Activated CD4-positive, alpha-beta memory T cell treated with anti-CD3 and anti-CD28 coated beads for 36 hours (primary cell): ENCODE results near the gene CLUH. TPM values are rescaled to one million over a fixed set of nuclear protein-coding genes. Genes with fewer than 3 reads are reported as not detected.

Experiments
- CTCF ChIA-PET: fragments of 350-600 bp; sonication (Branson Sonifier 250); formaldehyde crosslinking; loops from one replicate; lab custom pipeline; 2021; ENCODE audit warnings: antibody characterized with exemption, inconsistent platforms; lab: Charles Lee
- POLR2A ChIA-PET: fragments of 350-600 bp; sonication (Branson Sonifier 250); formaldehyde crosslinking; loops from one replicate; lab custom pipeline; 2021; ENCODE audit warnings: antibody characterized with exemption; lab: Charles Lee
- DNase-seq: peaks from one replicate; pipeline ENCODE4 v3.0.0-alpha.2; 2020
- H3K27ac Mint-ChIP-seq: one replicate; pipeline ENCODE4 v1.8.0; 2021; ENCODE audit warnings: mixed read lengths
- H3K27me3 Mint-ChIP-seq: one replicate; pipeline ENCODE4 v1.8.0; 2021; ENCODE audit warnings: mixed read lengths
- H3K36me3 Mint-ChIP-seq: one replicate; pipeline ENCODE4 v1.8.0; 2021; ENCODE audit warnings: mixed read lengths
- H3K4me1 Mint-ChIP-seq: one replicate; pipeline ENCODE4 v1.8.0; 2021; ENCODE audit warnings: low read depth, mixed read lengths
- H3K4me3 Mint-ChIP-seq: one replicate; pipeline ENCODE4 v1.8.0; 2021; ENCODE audit warnings: mild to moderate bottlenecking, mixed read lengths
- H3K9me3 Mint-ChIP-seq: one replicate; pipeline ENCODE4 v1.8.0; 2021; ENCODE audit warnings: mixed read lengths
- intact Hi-C: fragments of 100-400 bp; cut with micrococcal nuclease; formaldehyde crosslinking; loops from one replicate; pipeline ENCODE4 v1.15.1; 2023
- total RNA-seq, 2 experiments: library from RNA; stranded (reverse); gene quantifications; one replicate each; pipeline ENCODE4 v1.2.3, GENCODE V29; 2021

CLUH gene
- total RNA-seq, result 10 to 100 TPM; 78.4 to 80.4 TPM

- H3K27me3 Mint-ChIP-seq, result no peaks in the 10 kb centered on the region
- CTCF ChIA-PET, result interaction anchor here (1.1 to 2.4 kb wide), 2 partner anchors 75 to 296 kb away, joined by 3 to 7 read pairs; no protein-coding TSS in a partner anchor
- peaks cover 34% of the 10 kb centered on the region for H3K4me1 Mint-ChIP-seq
- H3K9me3 Mint-ChIP-seq, result no peaks in the 10 kb centered on the region
- peak; percentile 98 for DNase-seq
- intact Hi-C loops, result loop anchor here (2.0 to 5.0 kb wide), 2 partner anchors 103 to 314 kb away; no protein-coding TSS in a partner anchor
- peak within 1 kb of the TSS; percentile 88 for H3K4me3 Mint-ChIP-seq
- H3K36me3 Mint-ChIP-seq, result peaks cover 7% of the 10 kb centered on the region
- POLR2A ChIA-PET, result no interaction called here
- H3K27ac Mint-ChIP-seq, result peak within 1 kb of the TSS; percentile 82
Observed at GRCh38 chr17:2711608-2712299, at the start of gene CLUH. Gene CLUH, minus strand, starts transcription at chr17:2711764. Its CDS starts 103 bp downstream, at chr17:2711661.

- ChIA-PET CTCF (no interaction called here), POLR2A (no interaction called here)
- intact Hi-C loops, result no loop called here
- DNase-seq, result no peak
- no peaks in the 10 kb centered on the region for H3K9me3 Mint-ChIP-seq
- peaks cover 46% of the 10 kb centered on the region for H3K27me3 Mint-ChIP-seq
- peaks cover 3% of the 10 kb centered on the region for H3K4me1 Mint-ChIP-seq
- H3K27ac Mint-ChIP-seq, result no peak overlapping the region
- no peaks in the 10 kb centered on the region for H3K36me3 Mint-ChIP-seq
- H3K4me3 Mint-ChIP-seq, result no peak overlapping the region
Observed at GRCh38 chr17:2758870-2759269, 47.3 kb upstream of the CLUH start.

GRCh38 chr17:2755891-2756724, 44.5 kb upstream of the CLUH start:
- Mint-ChIP-seq H3K4me1 (peaks cover 3% of the 10 kb centered on the region), H3K27me3 (peaks cover 40% of the 10 kb centered on the region), H3K36me3 (no peaks in the 10 kb centered on the region), H3K4me3 (peak overlapping the region; percentile 35), H3K27ac (no peak overlapping the region), H3K9me3 (no peaks in the 10 kb centered on the region)
- CTCF ChIA-PET, result interaction anchor here (1.4 kb wide), 1 partner anchor 30 kb away, joined by 6 read pairs; no protein-coding TSS in a partner anchor
- DNase-seq, result no peak
- POLR2A ChIA-PET, result no interaction called here
- intact Hi-C loops, result no loop called here

GRCh38 chr17:2751491-2751890, 39.9 kb upstream of the CLUH start:
- Mint-ChIP-seq H3K9me3 (no peaks in the 10 kb centered on the region), H3K4me1 (peaks cover 3% of the 10 kb centered on the region), H3K27me3 (peaks cover 33% of the 10 kb centered on the region), H3K4me3 (no peak overlapping the region), H3K36me3 (no peaks in the 10 kb centered on the region), H3K27ac (no peak overlapping the region)
- ChIA-PET POLR2A (no interaction called here), CTCF (no interaction called here)
- intact Hi-C loops, result no loop called here
- no peak for DNase-seq

GRCh38 chr17:2750721-2751120, 39.2 kb upstream of the CLUH start:
- H3K9me3 Mint-ChIP-seq, result no peaks in the 10 kb centered on the region
- no peak for DNase-seq
- H3K4me1 Mint-ChIP-seq, result peaks cover 1% of the 10 kb centered on the region
- H3K36me3 Mint-ChIP-seq, result no peaks in the 10 kb centered on the region
- ChIA-PET POLR2A (no interaction called here), CTCF (interaction anchor here (0.5 kb wide), 1 partner anchor 919 kb away, joined by 3 read pairs; no protein-coding TSS in a partner anchor)
- H3K4me3 Mint-ChIP-seq, result no peak overlapping the region
- H3K27ac Mint-ChIP-seq, result no peak overlapping the region
- intact Hi-C loops, result no loop called here
- H3K27me3 Mint-ChIP-seq, result peaks cover 29% of the 10 kb centered on the region

GRCh38 chr17:2749784-2750181, 38.2 kb upstream of the CLUH start:
- no peaks in the 10 kb centered on the region for H3K9me3 Mint-ChIP-seq
- H3K27ac Mint-ChIP-seq, result no peak overlapping the region
- ChIA-PET POLR2A (no interaction called here), CTCF (no interaction called here)
- H3K4me1 Mint-ChIP-seq, result peaks cover 1% of the 10 kb centered on the region
- no peaks in the 10 kb centered on the region for H3K36me3 Mint-ChIP-seq
- H3K4me3 Mint-ChIP-seq, result no peak overlapping the region
- peak; percentile 80 for DNase-seq
- peaks cover 32% of the 10 kb centered on the region for H3K27me3 Mint-ChIP-seq
- intact Hi-C loops, result no loop called here

- intact Hi-C loops, result no loop called here
- CTCF ChIA-PET, result no interaction called here
Observed at GRCh38 chr17:2749058-2749783, 37.7 kb upstream of the CLUH start, which contains the start of gene CCDC92B. Gene CCDC92B, minus strand, starts transcription at chr17:2749652. Its CDS starts 14,507 bp downstream, at chr17:2735145.

GRCh38 chr17:2745317-2746037, 33.9 kb upstream of the CLUH start:
- intact Hi-C loops, result no loop called here
- DNase-seq, result no peak
- Mint-ChIP-seq H3K4me3 (no peak overlapping the region), H3K4me1 (no peaks in the 10 kb centered on the region), H3K27ac (no peak overlapping the region), H3K36me3 (no peaks in the 10 kb centered on the region), H3K9me3 (no peaks in the 10 kb centered on the region), H3K27me3 (peaks cover 38% of the 10 kb centered on the region)
- ChIA-PET POLR2A (no interaction called here), CTCF (interaction anchor here (0.9 kb wide), 1 partner anchor 102 kb away, joined by 3 read pairs; no protein-coding TSS in a partner anchor)

More at GRCh38 chr17:2749058-2749783, 37.7 kb upstream of the CLUH start, which contains the start of gene CCDC92B:
- H3K4me1 Mint-ChIP-seq, result no peaks in the 10 kb centered on the region
- no peaks in the 10 kb centered on the region for H3K36me3 Mint-ChIP-seq
- H3K9me3 Mint-ChIP-seq, result no peaks in the 10 kb centered on the region
- no peak within 1 kb of the TSS for H3K4me3 Mint-ChIP-seq
- POLR2A ChIA-PET, result no interaction called here
- peaks cover 34% of the 10 kb centered on the region for H3K27me3 Mint-ChIP-seq
- H3K27ac Mint-ChIP-seq, result no peak within 1 kb of the TSS
- DNase-seq, result no peak

GRCh38 chr17:2737693-2738092, 26.1 kb upstream of the CLUH start:
- intact Hi-C loops, result no loop called here
- POLR2A ChIA-PET, result no interaction called here
- H3K9me3 Mint-ChIP-seq, result no peaks in the 10 kb centered on the region
- no peak overlapping the region for H3K4me3 Mint-ChIP-seq
- CTCF ChIA-PET, result no interaction called here
- H3K27me3 Mint-ChIP-seq, result peaks cover 10% of the 10 kb centered on the region
- H3K4me1 Mint-ChIP-seq, result no peaks in the 10 kb centered on the region
- no peaks in the 10 kb centered on the region for H3K36me3 Mint-ChIP-seq
- no peak overlapping the region for H3K27ac Mint-ChIP-seq
- no peak for DNase-seq

- ChIA-PET POLR2A (no interaction called here), CTCF (interaction anchor here (0.6 to 1.1 kb wide), 2 partner anchors 49 to 674 kb away, joined by 3 read pairs; no protein-coding TSS in a partner anchor)
- no peak overlapping the region for H3K4me3 Mint-ChIP-seq
- no peak for DNase-seq
- no peaks in the 10 kb centered on the region for H3K36me3 Mint-ChIP-seq
- no peaks in the 10 kb centered on the region for H3K9me3 Mint-ChIP-seq
- no peak overlapping the region for H3K27ac Mint-ChIP-seq
- intact Hi-C loops, result no loop called here
- H3K4me1 Mint-ChIP-seq, result no peaks in the 10 kb centered on the region
- peaks cover 5% of the 10 kb centered on the region for H3K27me3 Mint-ChIP-seq
Observed at GRCh38 chr17:2736956-2737355, 25.4 kb upstream of the CLUH start.

GRCh38 chr17:2735896-2736295, 24.3 kb upstream of the CLUH start:
- ChIA-PET POLR2A (no interaction called here), CTCF (interaction anchor here (1.1 kb wide), 1 partner anchor 50 kb away, joined by 3 read pairs; no protein-coding TSS in a partner anchor)
- Mint-ChIP-seq H3K27me3 (peaks cover 7% of the 10 kb centered on the region), H3K36me3 (no peaks in the 10 kb centered on the region), H3K9me3 (no peaks in the 10 kb centered on the region), H3K4me1 (no peaks in the 10 kb centered on the region), H3K4me3 (no peak overlapping the region), H3K27ac (no peak overlapping the region)
- intact Hi-C loops, result no loop called here
- DNase-seq, result no peak
